Thymus (tissue), 11 donors: ENCODE measurements around the gene RPS16. TPM values are rescaled to one million over a fixed set of nuclear protein-coding genes. Genes with fewer than 3 reads are reported as not detected.

Experiments used
- DNase-seq, 9 donors: peaks; one replicate each; pipeline ENCODE4 v3.0.0-alpha.2; 2013; ENCODE audit warnings: low spot score in 9 of 9, low read depth in 6 of 9, missing footprints in 1 of 9
- H3K27ac ChIP-seq, 2 donors: one replicate each; pipeline ENCODE4 v1.5.1; 2013; ENCODE audit warnings: control low read depth in 1 of 2, low read depth in 1 of 2, low read length in 1 of 2, mild to moderate bottlenecking in 1 of 2, moderate library complexity in 1 of 2
- H3K27me3 ChIP-seq, 2 donors: one replicate each; pipeline ENCODE4 v1.5.1; 2013; ENCODE audit warnings: low read length in 1 of 2; ENCODE audit not compliant: control insufficient read depth in 2 of 2, insufficient read depth in 1 of 2
- H3K36me3 ChIP-seq, 2 donors: one replicate each; pipeline ENCODE4 v1.5.1; 2013; ENCODE audit warnings: low read length in 1 of 2, mild to moderate bottlenecking in 1 of 2, moderate library complexity in 1 of 2; ENCODE audit not compliant: control insufficient read depth in 2 of 2, insufficient read depth in 2 of 2
- H3K4me1 ChIP-seq, 2 donors: one replicate each; pipeline ENCODE4 v1.5.1; 2013; ENCODE audit warnings: low read length in 2 of 2; ENCODE audit not compliant: control insufficient read depth in 2 of 2, insufficient read depth in 2 of 2
- H3K4me3 ChIP-seq, 2 donors: one replicate each; pipeline ENCODE4 v1.5.1; 2013; ENCODE audit warnings: low read length in 2 of 2, control low read depth in 1 of 2, mild to moderate bottlenecking in 1 of 2
- H3K9me3 ChIP-seq, 2 donors: one replicate each; pipeline ENCODE4 v1.5.1; 2013; ENCODE audit warnings: low read length in 1 of 2, mild to moderate bottlenecking in 1 of 2; ENCODE audit not compliant: control insufficient read depth in 2 of 2, insufficient read depth in 1 of 2
- WGBS: extraction: QIAGEN DNeasy Blood & Tissue Kit; methylation state at CpG from one replicate; pipeline ENCODE4 v1.1.7; 2013; 5-methylcytosine and 5-hydroxymethylcytosine counted together
- polyA plus RNA-seq: library from polyadenylated mRNA; stranded (reverse); fragments of 200-250 nt; gene quantifications from one replicate; pipeline ENCODE4 v1.2.3, GENCODE V29; 2013
- total RNA-seq: library from RNA; stranded (reverse); fragments of 120-200 nt; gene quantifications from one replicate; pipeline ENCODE4 v1.2.4, GENCODE V29; 2013
- donor health status: healthy.

RPS16 gene
- total and polyA plus RNA-seq, 2 donors: 788 to 3,143 TPM

- Histone ChIP-seq H3K27me3 (no peaks in the 10 kb centered on the region), H3K36me3 (peaks cover 56 to 60% of the 10 kb centered on the region in 2 donors), H3K9me3 (no peaks in the 10 kb centered on the region), H3K27ac (no peak overlapping the region), H3K4me1 (peaks cover 18 to 23% of the 10 kb centered on the region in 2 donors), H3K4me3 (peak overlapping the region; percentile 75 to 85)
- DNase-seq: no peak
- WGBS: 88% methylated on average over 13 of the region's 13 CpGs
Measured at GRCh38 chr19:39389631-39390414, 45.9 kb downstream of the RPS16 start.

GRCh38 chr19:39388657-39389056 lies 47.1 kb downstream of the RPS16 start:
- no peak overlapping the region for H3K4me3 ChIP-seq
- H3K27ac ChIP-seq: no peak overlapping the region
- H3K36me3 ChIP-seq: peaks cover 57 to 60% of the 10 kb centered on the region in 2 donors
- no peak for DNase-seq
- 97% methylated on average over 5 of the region's 5 CpGs for WGBS
- no peaks in the 10 kb centered on the region for H3K9me3 ChIP-seq
- H3K4me1 ChIP-seq: peaks cover 18 to 23% of the 10 kb centered on the region in 2 donors
- no peaks in the 10 kb centered on the region for H3K27me3 ChIP-seq

- 98% methylated on average over 7 of the region's 7 CpGs for WGBS
- DNase-seq: no peak
Measured at GRCh38 chr19:39386557-39386956, 49.2 kb downstream of the RPS16 start.

GRCh38 chr19:39385629-39386411 lies 49.9 kb downstream of the RPS16 start:
- WGBS: 96% methylated on average over 20 of the region's 20 CpGs
- Histone ChIP-seq H3K9me3 (no peaks in the 10 kb centered on the region), H3K36me3 (peaks cover 79 to 80% of the 10 kb centered on the region in 2 donors), H3K27ac (no peak overlapping the region), H3K4me1 (peaks cover 10 to 11% of the 10 kb centered on the region in 2 donors), H3K4me3 (no peak overlapping the region), H3K27me3 (no peaks in the 10 kb centered on the region)
- DNase-seq: no peak

More at GRCh38 chr19:39386557-39386956, 49.2 kb downstream of the RPS16 start:
- no peak overlapping the region for H3K27ac ChIP-seq
- H3K4me3 ChIP-seq: no peak overlapping the region
- peaks cover 72 to 73% of the 10 kb centered on the region in 2 donors for H3K36me3 ChIP-seq
- no peaks in the 10 kb centered on the region for H3K27me3 ChIP-seq
- H3K4me1 ChIP-seq: peaks cover 10 to 11% of the 10 kb centered on the region in 2 donors
- no peaks in the 10 kb centered on the region for H3K9me3 ChIP-seq

GRCh38 chr19:39384839-39385568 lies 50.7 kb downstream of the RPS16 start:
- Histone ChIP-seq H3K9me3 (no peaks in the 10 kb centered on the region), H3K4me1 (peaks cover 5 to 6% of the 10 kb centered on the region in 2 donors), H3K27ac (no peak overlapping the region), H3K4me3 (no peak overlapping the region), H3K36me3 (peaks cover 87 to 88% of the 10 kb centered on the region in 2 donors), H3K27me3 (no peaks in the 10 kb centered on the region)
- 82% methylated on average over 9 of the region's 9 CpGs for WGBS
- no peak for DNase-seq

Other genes with a start within 250 kb of the RPS16 start
- gene NCCRP1, start 239.0 kb downstream of the RPS16 start, total RNA-seq: 2.1 TPM
- 13.2 TPM for gene NCCRP1, start 239.0 kb downstream of the RPS16 start, polyA plus RNA-seq
- not detected for gene SYCN, start 231.7 kb downstream of the RPS16 start, total RNA-seq
- not detected for gene SYCN, start 231.7 kb downstream of the RPS16 start, polyA plus RNA-seq
- gene IFNL3, start 190.9 kb downstream of the RPS16 start, total RNA-seq: not detected
- 0.07 TPM for gene IFNL3, start 190.9 kb downstream of the RPS16 start, polyA plus RNA-seq
- gene IFNL4, start 187.1 kb downstream of the RPS16 start, total RNA-seq: not detected
- gene IFNL4, start 187.1 kb downstream of the RPS16 start, polyA plus RNA-seq: 0.05 TPM
- 0.14 TPM for gene IFNL2, start 167.6 kb downstream of the RPS16 start, total RNA-seq
- gene IFNL2, start 167.6 kb downstream of the RPS16 start, polyA plus RNA-seq: 0.07 TPM
- not detected for gene IFNL1, start 139.5 kb downstream of the RPS16 start, total RNA-seq
- gene IFNL1, start 139.5 kb downstream of the RPS16 start, polyA plus RNA-seq: 0.21 TPM
- gene LRFN1, start 115.1 kb downstream of the RPS16 start, total RNA-seq: 0.42 TPM
- 2.6 TPM for gene LRFN1, start 115.1 kb downstream of the RPS16 start, polyA plus RNA-seq
- gene GMFG, start 99.9 kb downstream of the RPS16 start, total RNA-seq: 519 TPM
- gene GMFG, start 99.9 kb downstream of the RPS16 start, polyA plus RNA-seq: 531 TPM
- 11.7 TPM for gene SAMD4B, start 93.5 kb downstream of the RPS16 start, total RNA-seq
- 64.9 TPM for gene SAMD4B, start 93.5 kb downstream of the RPS16 start, polyA plus RNA-seq
- gene PAF1, start 44.8 kb downstream of the RPS16 start, total RNA-seq: 33.4 TPM
- 40.1 TPM for gene PAF1, start 44.8 kb downstream of the RPS16 start, polyA plus RNA-seq
- 15.8 TPM for gene MED29, start 44.6 kb downstream of the RPS16 start, total RNA-seq
- 27.8 TPM for gene MED29, start 44.6 kb downstream of the RPS16 start, polyA plus RNA-seq
- gene ZFP36, start 29.1 kb downstream of the RPS16 start, total RNA-seq: 15.8 TPM
- 250 TPM for gene ZFP36, start 29.1 kb downstream of the RPS16 start, polyA plus RNA-seq
- 13.0 TPM for gene PLEKHG2, start 23.3 kb downstream of the RPS16 start, total RNA-seq
- 30.8 TPM for gene PLEKHG2, start 23.3 kb downstream of the RPS16 start, polyA plus RNA-seq
- 39.0 TPM for gene SUPT5H, start 9.6 kb upstream of the RPS16 start, total RNA-seq
- 203 TPM for gene SUPT5H, start 9.6 kb upstream of the RPS16 start, polyA plus RNA-seq
- 49.3 TPM for gene TIMM50, start 44.9 kb upstream of the RPS16 start, total RNA-seq
- 44.0 TPM for gene TIMM50, start 44.9 kb upstream of the RPS16 start, polyA plus RNA-seq
- 0.14 TPM for gene DLL3, start 63.0 kb upstream of the RPS16 start, total RNA-seq
- gene DLL3, start 63.0 kb upstream of the RPS16 start, polyA plus RNA-seq: 0.14 TPM
- 0.19 TPM for gene SELENOV, start 79.2 kb upstream of the RPS16 start, total RNA-seq
- gene SELENOV, start 79.2 kb upstream of the RPS16 start, polyA plus RNA-seq: not detected
- gene EID2B, start 96.9 kb upstream of the RPS16 start, total RNA-seq: 4.3 TPM
- 10.6 TPM for gene EID2B, start 96.9 kb upstream of the RPS16 start, polyA plus RNA-seq
- 12.6 TPM for gene EID2, start 104.2 kb upstream of the RPS16 start, total RNA-seq
- 29.3 TPM for gene EID2, start 104.2 kb upstream of the RPS16 start, polyA plus RNA-seq
- gene LGALS13, start 166.6 kb upstream of the RPS16 start, total RNA-seq: 0.38 TPM
- 0.66 TPM for gene LGALS13, start 166.6 kb upstream of the RPS16 start, polyA plus RNA-seq
- 0.33 TPM for gene LGALS16, start 220.0 kb upstream of the RPS16 start, total RNA-seq
- gene LGALS16, start 220.0 kb upstream of the RPS16 start, polyA plus RNA-seq: 1.1 TPM